HCT116 (cell line): ENCODE data around the gene RAC2.

ENCODE experiments used
- CEBPB ChIP-seq: IDR thresholded peaks from 2 replicates; pipeline ENCODE4 v1.6.1; 2012; ENCODE audit warnings: low read depth
- CTCF ChIP-seq, 3 experiments: fragments of 200-600 bp in 1 of 3; sonication (generic) in 1 of 3; IDR thresholded peaks in 2 of 3; conservative IDR thresholded peaks in 1 of 3; 2 replicates each; pipeline ENCODE4 v1.5.1; 2012 to 2017; ENCODE audit warnings: low read depth in 2 of 3, low read length in 2 of 3, antibody characterized with exemption in 1 of 3, borderline replicate concordance in 1 of 3, control low read depth in 1 of 3, mild to moderate bottlenecking in 1 of 3, mixed read lengths in 1 of 3, mixed run types in 1 of 3, moderate library complexity in 1 of 3; ENCODE audit not compliant: insufficient read depth in 1 of 3
- EGR1 ChIP-seq: IDR thresholded peaks from 2 replicates; pipeline ENCODE4 v1.6.1; 2012; ENCODE audit warnings: low read depth
- ELF1 ChIP-seq: IDR thresholded peaks from 2 replicates; pipeline ENCODE4 v1.6.1; 2012; ENCODE audit warnings: low read depth, borderline replicate concordance
- EZH2 ChIP-seq: fragments of 200-600 bp; sonication (generic); IDR thresholded peaks from 2 replicates; pipeline ENCODE4 v1.6.1; 2017; ENCODE audit warnings: antibody characterized with exemption, mixed run types
- FOSL1 ChIP-seq: IDR thresholded peaks from 2 replicates; pipeline ENCODE4 v1.6.1; 2012; ENCODE audit warnings: low read depth
- JUND ChIP-seq: IDR thresholded peaks from 2 replicates; pipeline ENCODE4 v1.6.1; 2012
- POLR2A ChIP-seq: IDR thresholded peaks from 2 replicates; pipeline ENCODE4 v1.7.0; 2011; ENCODE audit warnings: borderline replicate concordance; ENCODE audit not compliant: insufficient read depth, insufficient read length; ENCODE audit errors: extremely low read depth
- POLR2AphosphoS5 ChIP-seq: IDR thresholded peaks from 2 replicates; pipeline ENCODE4 v1.6.1; 2011; ENCODE audit warnings: mild to moderate bottlenecking, low read depth, low read length, moderate library complexity
- RAD21 ChIP-seq: IDR thresholded peaks from 2 replicates; pipeline ENCODE4 v1.6.1; 2012; ENCODE audit warnings: low read depth, mild to moderate bottlenecking
- SRF ChIP-seq: IDR thresholded peaks from 2 replicates; pipeline ENCODE4 v1.6.1; 2012; ENCODE audit warnings: low read depth
- TCF7L2 ChIP-seq: IDR thresholded peaks from 2 replicates; pipeline ENCODE4 v1.7.0; 2011; ENCODE audit warnings: borderline replicate concordance, inconsistent platforms; ENCODE audit not compliant: insufficient read depth, insufficient read length; ENCODE audit errors: extremely low read depth
- ZBTB33 ChIP-seq: IDR thresholded peaks from 2 replicates; pipeline ENCODE4 v1.6.1; 2011; ENCODE audit warnings: mild to moderate bottlenecking, low read length, moderate library complexity; ENCODE audit not compliant: insufficient replicate concordance; ENCODE audit errors: extremely low read depth
- ZNF274 ChIP-seq: fragments of 200-500 bp; sonication (Bioruptor generic); IDR thresholded peaks from 2 replicates; pipeline ENCODE4 v1.6.1; 2014; ENCODE audit warnings: mild to moderate bottlenecking, low read depth, low read length, inconsistent platforms

GRCh38 chr22:37176464-37177061 lies 67.5 kb downstream of the RAC2 start:
- TF ChIP-seq CEBPB = no peak
- TF ChIP-seq CTCF (IDR thresholded peaks at IDR 0.05 in 2 of 3, conservative IDR thresholded peaks at IDR 0.05 in 1 of 3; ENCODE audit: borderline replicate concordance in 1 of 3, insufficient read depth in 1 of 3, low read depth in 2 of 3, low read length in 2 of 3) = no peak
- no peak for TF ChIP-seq FOSL1
- TF ChIP-seq RAD21 = no peak
- TF ChIP-seq POLR2A = no peak
- TF ChIP-seq EGR1 = no peak
- no peak for TF ChIP-seq ZNF274
- TF ChIP-seq JUND = no peak
- TF ChIP-seq ZBTB33 = no peak
- no peak for TF ChIP-seq ELF1
- no peak for TF ChIP-seq EZH2
- TF ChIP-seq POLR2AphosphoS5 = no peak
- TF ChIP-seq SRF = no peak
- no peak for TF ChIP-seq TCF7L2
